Heart left ventricle (tissue), 16 donors: Measurements from ENCODE around the gene POLR1F. TPM values are rescaled to one million over a fixed set of nuclear protein-coding genes. Genes with fewer than 3 reads are reported as not detected.

Experiments
- ATAC-seq, 4 donors: fragments of 200-7000 bp; cut with Tn5 transposase; one replicate each; pipeline ENCODE4 v1.9.1; 2020 to 2022; ENCODE audit warnings: moderate library complexity in 4 of 4, mild to moderate bottlenecking in 3 of 4, moderate number of reproducible peaks in 1 of 4
- DNase-seq, 5 donors: peaks; one replicate each; pipeline ENCODE4 v3.0.0-alpha.2; 2020
- H3K27ac ChIP-seq, 12 donors: fragments of 200-600 bp; sonication (generic) in 4 of 12; one replicate each; pipeline versions ENCODE4 v1.5.0 to v1.8.0; 2016 to 2022; ENCODE audit warnings: mild to moderate bottlenecking in 2 of 12
- H3K27me3 ChIP-seq, 9 donors: fragments of 200-600 bp; sonication (generic) in 2 of 9; one replicate each; pipeline versions ENCODE4 v1.5.1 to v1.8.0; 2016 to 2022; ENCODE audit warnings: mild to moderate bottlenecking in 3 of 9
- H3K36me3 ChIP-seq, 9 donors: fragments of 200-600 bp; sonication (generic) in 2 of 9; one replicate each; pipeline versions ENCODE4 v1.5.0 to v1.8.0; 2018 to 2022; ENCODE audit warnings: mild to moderate bottlenecking in 2 of 9
- H3K4me1 ChIP-seq, 12 donors: fragments of 200-600 bp; sonication (generic) in 4 of 12; one replicate each; pipeline versions ENCODE4 v1.5.0 to v1.8.0; 2016 to 2022; ENCODE audit warnings: mild to moderate bottlenecking in 3 of 12
- H3K4me3 ChIP-seq, 12 donors: fragments of 200-600 bp; sonication (generic) in 4 of 12; one replicate each; pipeline versions ENCODE4 v1.5.0 to v1.8.0; 2017 to 2022; ENCODE audit warnings: mild to moderate bottlenecking in 9 of 12, moderate library complexity in 4 of 12
- H3K9me3 ChIP-seq, 12 donors: fragments of 200-600 bp; sonication (generic) in 4 of 12; one replicate each; pipeline versions ENCODE4 v1.5.0 to v1.8.0; 2016 to 2022; ENCODE audit warnings: mild to moderate bottlenecking in 1 of 12
- POLR2A ChIP-seq, 2 donors: fragments of 450-650 bp; IDR thresholded peaks; one replicate each; pipeline ENCODE4 v1.6.1; 2017; ENCODE audit warnings: antibody characterized with exemption in 2 of 2, mild to moderate bottlenecking in 2 of 2, moderate library complexity in 2 of 2
- WGBS, 4 donors: extraction: QIAGEN DNeasy Blood & Tissue Kit in 2 of 4; methylation state at CpG; one replicate each; pipeline versions ENCODE4 v1.1.5 to v1.1.7; 2013 to 2018; 5-methylcytosine and 5-hydroxymethylcytosine counted together
- intact Hi-C, 10 donors: fragments of 100-400 bp; cut with DNase I; formaldehyde crosslinking; loops; one replicate each; pipeline versions ENCODE4 v1.11.1 to v1.14.2; 2022
- long read RNA-seq, 3 donors: library from polyadenylated mRNA; unstranded; transcript quantifications; one replicate each; pipeline ENCODE4 v2.0.0, GENCODE V29; 2020 to 2021
- polyA plus RNA-seq, 2 donors: library from polyadenylated mRNA; stranded (reverse); fragments of 200-250 nt; gene quantifications; one replicate each; pipeline ENCODE4 v1.2.3, GENCODE V29; 2013
- total RNA-seq, 9 donors: library from RNA; depleted of rRNA in 2 of 9; stranded (reverse); fragments of >200 nt in 2 of 9; fragmentation: NEBNext Ultra II Directional in 3 of 9; extraction: Animal tissue kit (Norgen Biotek cat#: 25700) in 3 of 9; gene quantifications; one replicate each; pipeline versions ENCODE4 v1.1.0 to v1.2.4, GENCODE V29; 2016 to 2023
- TF ChIP-seq, protein P1 (sequence below), 12 donors: fragments of 200-600 bp; sonication (generic) in 4 of 12; IDR thresholded peaks; one replicate each; pipeline versions ENCODE4 v1.5.0 to v1.8.0; 2018 to 2022; ENCODE audit warnings: antibody characterized with exemption in 12 of 12, mild to moderate bottlenecking in 5 of 12
- donor health status: ischemic (EF 13 %, LVEDD 7.1; RV severe dilation, severe dysfunction).
- donor health status: healthy with polysubstance abuse.
- donor health status: DM: no; HTN: yes; CAD: no.
- donor health status: DM: no; HTN: no; CAD: no.
- donor health status: ischemic (EF 25% LVEDD 6.9; RV normal size, moderate dysfunction).
- donor health status: ischemic (EF 25% LVEDD 5.7; RV mildly dilated, moderate dysfunction).
- donor health status: healthy.
- donor health status: DM: yes; HTN: yes; CAD: no.
- donor health status: ischemic (EF 35%, LVEDD 5.7; RV mildly dilated, moderate dysfunction).
- donor health status: nonischemic (EF 11% LVEDD 7.7; RV severe dilation, severe dysfunction).
- donor health status: DM: yes; HTN: yes; CAD: no.
- donor health status: PGD.
- donor health status: ischemic (EF 29% LVEDD 5.4; RV normal size, mild dysfunction).
- donor health status: nonischemic (EF 23%, LVEDD 6.1; RV moderate dilation, normal function).

POLR1F gene, protein sequence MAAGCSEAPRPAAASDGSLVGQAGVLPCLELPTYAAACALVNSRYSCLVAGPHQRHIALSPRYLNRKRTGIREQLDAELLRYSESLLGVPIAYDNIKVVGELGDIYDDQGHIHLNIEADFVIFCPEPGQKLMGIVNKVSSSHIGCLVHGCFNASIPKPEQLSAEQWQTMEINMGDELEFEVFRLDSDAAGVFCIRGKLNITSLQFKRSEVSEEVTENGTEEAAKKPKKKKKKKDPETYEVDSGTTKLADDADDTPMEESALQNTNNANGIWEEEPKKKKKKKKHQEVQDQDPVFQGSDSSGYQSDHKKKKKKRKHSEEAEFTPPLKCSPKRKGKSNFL
- 10 to 100 TPM in 5 of 9 donors, 1 to 10 TPM in 4; 6.5 to 12.4 (median 10.3) TPM for total RNA-seq
- polyA plus RNA-seq, result 10 to 100 TPM in 1 of 2 donors, 1 to 10 TPM in 1; 4.6 to 10.6 TPM
- long read RNA-seq, donor 1, transcript TWISTNB-201 (4 exons, 3,942 nt), result major isoform, 8 of 12 reads
- long read RNA-seq, donor 1, partial matches to known transcripts, result 0 of 12 reads
- long read RNA-seq, donor 1, other reads (novel, unspliced or antisense), result 4 of 12 reads
- long read RNA-seq, donor 2, transcript TWISTNB-201 (4 exons, 3,942 nt), result major isoform, 11 of 17 reads
- long read RNA-seq, donor 2, partial matches to known transcripts, result 0 of 17 reads
- long read RNA-seq, donor 2, other reads (novel, unspliced or antisense), result 6 of 17 reads
- long read RNA-seq, donor 3, transcript TWISTNB-201 (4 exons, 3,942 nt), result major isoform, 18 of 19 reads
- long read RNA-seq, donor 3, partial matches to known transcripts, result 0 of 19 reads
- long read RNA-seq, donor 3, other reads (novel, unspliced or antisense), result 0 of 19 reads

- ATAC-seq (peak; percentile 100), DNase-seq (peak; percentile 93 to 97 (median 95))
- intact Hi-C loops, result loop anchor here in 1 of 10 donors (2.0 kb wide), 1 partner anchor 890 kb away; no protein-coding TSS in a partner anchor
- 0 to 1% (median 1%) methylated on average over 32 to 56 of the region's 56 CpGs for WGBS, 4 donors
- no peaks in the 10 kb centered on the region for H3K27me3 ChIP-seq
- peak within 1 kb of the TSS; percentile 69 to 96 (median 84) for H3K4me3 ChIP-seq
- no peaks in the 10 kb centered on the region for H3K9me3 ChIP-seq
- peak in 1 of 2 donors; percentile 75 for TF ChIP-seq POLR2A (IDR thresholded peaks at IDR 0.05)
- TF ChIP-seq, protein P1, sequence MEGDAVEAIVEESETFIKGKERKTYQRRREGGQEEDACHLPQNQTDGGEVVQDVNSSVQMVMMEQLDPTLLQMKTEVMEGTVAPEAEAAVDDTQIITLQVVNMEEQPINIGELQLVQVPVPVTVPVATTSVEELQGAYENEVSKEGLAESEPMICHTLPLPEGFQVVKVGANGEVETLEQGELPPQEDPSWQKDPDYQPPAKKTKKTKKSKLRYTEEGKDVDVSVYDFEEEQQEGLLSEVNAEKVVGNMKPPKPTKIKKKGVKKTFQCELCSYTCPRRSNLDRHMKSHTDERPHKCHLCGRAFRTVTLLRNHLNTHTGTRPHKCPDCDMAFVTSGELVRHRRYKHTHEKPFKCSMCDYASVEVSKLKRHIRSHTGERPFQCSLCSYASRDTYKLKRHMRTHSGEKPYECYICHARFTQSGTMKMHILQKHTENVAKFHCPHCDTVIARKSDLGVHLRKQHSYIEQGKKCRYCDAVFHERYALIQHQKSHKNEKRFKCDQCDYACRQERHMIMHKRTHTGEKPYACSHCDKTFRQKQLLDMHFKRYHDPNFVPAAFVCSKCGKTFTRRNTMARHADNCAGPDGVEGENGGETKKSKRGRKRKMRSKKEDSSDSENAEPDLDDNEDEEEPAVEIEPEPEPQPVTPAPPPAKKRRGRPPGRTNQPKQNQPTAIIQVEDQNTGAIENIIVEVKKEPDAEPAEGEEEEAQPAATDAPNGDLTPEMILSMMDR (IDR thresholded peaks at IDR 0.05), result peak; percentile 84 to 97 (median 92)
- peak within 1 kb of the TSS in 11 of 12 donors; percentile 17 to 86 (median 56) for H3K27ac ChIP-seq
- H3K4me1 ChIP-seq, result peaks cover 0 to 29% (median 18%) of the 10 kb centered on the region in 12 donors
- peaks cover 0 to 9% (median 1%) of the 10 kb centered on the region in 9 donors for H3K36me3 ChIP-seq
Observed at GRCh38 chr7:19708397-19709248, at the start of gene POLR1F. Gene POLR1F, minus strand, starts transcription at chr7:19709037. Its CDS starts 21 bp downstream, at chr7:19709016.

DNA sequence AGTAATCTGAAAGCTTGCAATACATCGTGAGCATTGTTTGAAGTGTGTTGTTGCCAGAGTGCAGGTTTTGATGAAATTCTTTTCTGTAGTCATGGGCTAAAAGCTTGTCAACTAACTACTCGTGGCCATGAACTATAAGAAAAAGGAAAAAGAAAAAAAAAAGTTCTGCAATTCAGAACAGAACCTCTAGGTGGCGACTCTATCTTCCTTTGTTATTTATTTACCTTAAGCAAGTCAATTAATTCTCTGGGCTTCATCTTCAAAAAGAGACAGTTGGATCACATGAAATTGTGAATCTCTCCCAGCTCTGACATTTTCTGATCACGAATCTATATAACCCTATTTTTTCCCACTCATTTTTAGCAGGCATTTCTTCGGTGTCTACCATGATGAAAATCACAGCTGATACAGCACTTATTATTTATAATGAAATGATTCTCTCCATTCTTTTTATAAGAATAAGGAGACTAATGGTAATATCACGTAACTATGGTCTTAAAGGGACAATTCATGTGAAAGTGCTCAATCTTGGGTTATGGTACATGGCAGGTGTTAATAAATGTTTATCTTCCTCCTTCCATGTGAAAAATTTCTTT is 45.8 kb upstream of the POLR1F start:
- 29 to 33% (median 31%) methylated on average over 6 of the region's 6 CpGs for WGBS, 4 donors
- intact Hi-C loops, result loop anchor here in 5 of 10 donors (2.0 to 10.0 kb wide), 4 partner anchors 400 to 844 kb away; no protein-coding TSS in a partner anchor
- Histone ChIP-seq H3K36me3 (no peaks in the 10 kb centered on the region), H3K27me3 (peaks cover 0 to 9% (median 0%) of the 10 kb centered on the region in 9 donors), H3K4me1 (no peaks in the 10 kb centered on the region), H3K4me3 (no peak overlapping the region), H3K27ac (no peak overlapping the region), H3K9me3 (no peaks in the 10 kb centered on the region)
- no peak for ATAC-seq
- DNase-seq, result no peak
- TF ChIP-seq POLR2A (IDR thresholded peaks at IDR 0.05), result no peak
- TF ChIP-seq, protein P1 (IDR thresholded peaks at IDR 0.05), result peak; percentile 36 to 74 (median 68)

- TF ChIP-seq POLR2A (IDR thresholded peaks at IDR 0.05), result no peak
- TF ChIP-seq, protein P1 (IDR thresholded peaks at IDR 0.05), result no peak
- WGBS, 4 donors, result 76 to 80% (median 77%) methylated on average over 3 of the region's 3 CpGs
- DNase-seq, result no peak
Observed at GRCh38 chr7:19752020-19752419, 43.2 kb upstream of the POLR1F start.

More at GRCh38 chr7:19752020-19752419, 43.2 kb upstream of the POLR1F start:
- no peak overlapping the region for H3K4me3 ChIP-seq
- H3K27me3 ChIP-seq, result peaks cover 0 to 12% (median 0%) of the 10 kb centered on the region in 9 donors
- no peaks in the 10 kb centered on the region for H3K4me1 ChIP-seq
- H3K27ac ChIP-seq, result no peak overlapping the region
- no peaks in the 10 kb centered on the region for H3K36me3 ChIP-seq
- no peaks in the 10 kb centered on the region for H3K9me3 ChIP-seq
- intact Hi-C loops, result loop anchor here in 4 of 10 donors (5.0 to 10.0 kb wide), 3 partner anchors 403 to 845 kb away; no protein-coding TSS in a partner anchor
- ATAC-seq, result no peak
